ENCODE results near the gene PCDH15. TPM values are rescaled to one million over a fixed set of nuclear protein-coding genes. Genes with fewer than 3 reads are reported as not detected.

PCDH15 gene
- total and polyA plus RNA-seq, 2 of the 8 experiments (the other 6 are each of a cell fraction or from before 2014, with no cell fraction given) = 0.11 TPM; not detected in 1

DNA sequence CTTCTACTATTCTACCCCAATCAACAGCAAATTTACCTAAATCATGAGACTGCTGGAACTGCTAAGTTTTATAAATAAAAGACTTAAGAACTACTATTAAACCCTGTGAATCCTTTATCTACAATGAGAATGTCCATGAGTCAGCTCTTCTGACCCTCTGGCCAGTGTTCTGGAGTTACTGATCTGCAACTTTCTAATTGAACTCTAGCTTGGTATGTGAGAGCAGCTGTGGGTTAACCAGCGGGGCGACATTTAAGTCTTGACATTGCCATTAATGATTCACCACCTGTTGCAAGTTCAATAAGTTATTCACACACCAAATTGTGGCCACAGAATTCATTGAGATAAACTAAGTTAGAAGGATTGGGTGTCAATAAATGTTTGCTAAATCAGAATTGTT lies 359.8 kb downstream of the PCDH15 start (continued):
- TF ChIP-seq, protein P1, sequence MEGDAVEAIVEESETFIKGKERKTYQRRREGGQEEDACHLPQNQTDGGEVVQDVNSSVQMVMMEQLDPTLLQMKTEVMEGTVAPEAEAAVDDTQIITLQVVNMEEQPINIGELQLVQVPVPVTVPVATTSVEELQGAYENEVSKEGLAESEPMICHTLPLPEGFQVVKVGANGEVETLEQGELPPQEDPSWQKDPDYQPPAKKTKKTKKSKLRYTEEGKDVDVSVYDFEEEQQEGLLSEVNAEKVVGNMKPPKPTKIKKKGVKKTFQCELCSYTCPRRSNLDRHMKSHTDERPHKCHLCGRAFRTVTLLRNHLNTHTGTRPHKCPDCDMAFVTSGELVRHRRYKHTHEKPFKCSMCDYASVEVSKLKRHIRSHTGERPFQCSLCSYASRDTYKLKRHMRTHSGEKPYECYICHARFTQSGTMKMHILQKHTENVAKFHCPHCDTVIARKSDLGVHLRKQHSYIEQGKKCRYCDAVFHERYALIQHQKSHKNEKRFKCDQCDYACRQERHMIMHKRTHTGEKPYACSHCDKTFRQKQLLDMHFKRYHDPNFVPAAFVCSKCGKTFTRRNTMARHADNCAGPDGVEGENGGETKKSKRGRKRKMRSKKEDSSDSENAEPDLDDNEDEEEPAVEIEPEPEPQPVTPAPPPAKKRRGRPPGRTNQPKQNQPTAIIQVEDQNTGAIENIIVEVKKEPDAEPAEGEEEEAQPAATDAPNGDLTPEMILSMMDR (IDR thresholded peaks at IDR 0.05; ENCODE audit: control extremely low read depth in 1 of 3, insufficient read depth in 1 of 3, low read depth in 1 of 3, low read length in 3 of 3) = no peak
- no peak for TF ChIP-seq SIN3A (conservative IDR thresholded peaks at IDR 0.05 in 1 of 2, IDR thresholded peaks at IDR 0.05 in 1 of 2; ENCODE audit: low read depth in 1 of 2, low read length in 2 of 2)
